IPS DF 6.9 (cell line): ENCODE results near the gene STUB1.

ENCODE experiments used
- DNase-seq: peaks from one replicate; pipeline ENCODE4 v3.0.0-alpha.2; 2013; ENCODE audit warnings: low read depth, low spot score
- H3K27ac ChIP-seq: one replicate; pipeline ENCODE4 v1.5.1; 2013; ENCODE audit warnings: low read length, control low read depth
- H3K27me3 ChIP-seq: 2 replicates; pipeline ENCODE4 v1.6.1; 2013; ENCODE audit warnings: mild to moderate bottlenecking, low read length; ENCODE audit not compliant: control insufficient read depth, insufficient read depth
- H3K36me3 ChIP-seq: 2 replicates; pipeline ENCODE4 v1.6.1; 2013; ENCODE audit warnings: low read length; ENCODE audit not compliant: control insufficient read depth, insufficient read depth
- H3K4me1 ChIP-seq: 2 replicates; pipeline ENCODE4 v1.6.1; 2013; ENCODE audit warnings: low read length; ENCODE audit not compliant: control insufficient read depth, insufficient read depth
- H3K4me3 ChIP-seq: 2 replicates; pipeline ENCODE4 v1.5.1; 2013; ENCODE audit warnings: mild to moderate bottlenecking, low read length
- H3K9me3 ChIP-seq: 2 replicates; pipeline ENCODE4 v1.6.1; 2013; ENCODE audit warnings: low read length, inconsistent platforms; ENCODE audit not compliant: control insufficient read depth, insufficient read depth
- WGBS: extraction: QIAGEN DNeasy Blood & Tissue Kit; methylation state at CpG from one replicate; pipeline ENCODE4 v1.1.7; 2013; ENCODE audit warnings: mixed read lengths, missing lambda C conversion rate; ENCODE audit not compliant: insufficient read length, insufficient coverage; 5-methylcytosine and 5-hydroxymethylcytosine counted together

The STUB1 gene

DNA sequence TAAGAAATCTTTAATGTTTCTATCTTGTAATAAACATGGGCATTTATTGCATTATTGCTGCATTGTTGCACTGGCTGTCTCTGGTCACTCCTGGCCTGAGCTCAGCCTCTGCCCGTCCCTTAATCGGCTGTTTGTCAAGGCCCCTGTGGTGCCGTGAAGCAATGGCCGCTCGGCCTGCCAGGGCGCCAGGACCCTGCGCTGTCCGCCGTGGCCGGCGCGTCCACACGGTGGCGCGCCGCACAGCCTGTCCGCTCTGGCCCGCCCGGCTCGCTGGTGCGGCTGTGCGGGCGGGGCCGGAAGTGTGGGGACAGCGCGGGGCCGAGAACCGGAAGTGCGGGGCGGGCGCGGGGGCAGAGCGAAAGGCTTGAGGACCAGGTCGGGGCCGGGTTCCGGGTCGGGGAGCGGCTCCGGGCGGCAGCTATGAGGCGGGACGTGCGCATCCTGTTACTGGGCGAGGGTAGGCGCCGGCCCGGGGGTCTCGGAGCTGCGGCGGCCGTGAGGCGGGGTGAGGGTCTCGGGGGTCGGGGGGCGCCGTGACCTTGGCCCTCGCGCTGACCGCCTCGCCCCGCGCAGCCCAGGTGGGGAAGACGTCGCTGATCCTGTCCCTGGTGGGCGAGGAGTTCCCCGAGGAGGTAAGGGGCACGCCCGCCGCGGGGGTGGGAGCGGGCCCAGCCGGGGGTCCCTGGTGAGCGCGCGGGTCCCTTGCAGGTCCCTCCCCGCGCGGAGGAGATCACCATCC, 12.3 kb upstream of the STUB1 start, which contains the start of gene RHOT2:
Gene RHOT2, plus strand, starts transcription at position 353 of the 739 bp plus-strand sequence. Its CDS starts 68 bp downstream, at position 421.
- DNase-seq: no peak
- Histone ChIP-seq H3K4me1 (no peaks in the 10 kb centered on the region), H3K36me3 (peaks cover 39% of the 10 kb centered on the region), H3K4me3 (peak within 1 kb of the TSS; percentile 97), H3K9me3 (no peaks in the 10 kb centered on the region), H3K27me3 (no peaks in the 10 kb centered on the region), H3K27ac (no peak within 1 kb of the TSS)
- no CpG with 5 or more reads among the region's 78 CpGs for WGBS

GRCh38 chr16:668519-669171, 11.6 kb upstream of the STUB1 start:
- H3K27ac ChIP-seq: no peak overlapping the region
- H3K4me1 ChIP-seq: no peaks in the 10 kb centered on the region
- H3K9me3 ChIP-seq: no peaks in the 10 kb centered on the region
- H3K4me3 ChIP-seq: peak overlapping the region; percentile 97
- DNase-seq: no peak
- no peaks in the 10 kb centered on the region for H3K27me3 ChIP-seq
- peaks cover 44% of the 10 kb centered on the region for H3K36me3 ChIP-seq
- WGBS: no CpG with 5 or more reads among the region's 50 CpGs

- Histone ChIP-seq H3K36me3 (peaks cover 44% of the 10 kb centered on the region), H3K27ac (no peak overlapping the region), H3K4me3 (no peak overlapping the region), H3K9me3 (no peaks in the 10 kb centered on the region), H3K4me1 (no peaks in the 10 kb centered on the region), H3K27me3 (no peaks in the 10 kb centered on the region)
- DNase-seq: no peak
- no CpG with 5 or more reads among the region's 13 CpGs for WGBS
Observed at GRCh38 chr16:669666-670065, 10.5 kb upstream of the STUB1 start.

- H3K27ac ChIP-seq: no peak overlapping the region
- H3K4me1 ChIP-seq: no peaks in the 10 kb centered on the region
- H3K4me3 ChIP-seq: no peak overlapping the region
- H3K9me3 ChIP-seq: no peaks in the 10 kb centered on the region
- peaks cover 44% of the 10 kb centered on the region for H3K36me3 ChIP-seq
- DNase-seq: no peak
- H3K27me3 ChIP-seq: no peaks in the 10 kb centered on the region
- WGBS: no CpG with 5 or more reads among the region's 52 CpGs
Observed at GRCh38 chr16:670485-671352, 9.5 kb upstream of the STUB1 start.

GRCh38 chr16:671353-672131, 8.7 kb upstream of the STUB1 start:
- no peak for DNase-seq
- H3K4me3 ChIP-seq: no peak overlapping the region
- H3K27ac ChIP-seq: no peak overlapping the region
- H3K4me1 ChIP-seq: no peaks in the 10 kb centered on the region
- no peaks in the 10 kb centered on the region for H3K9me3 ChIP-seq
- no CpG with 5 or more reads among the region's 40 CpGs for WGBS
- H3K27me3 ChIP-seq: no peaks in the 10 kb centered on the region
- H3K36me3 ChIP-seq: peaks cover 44% of the 10 kb centered on the region

DNA sequence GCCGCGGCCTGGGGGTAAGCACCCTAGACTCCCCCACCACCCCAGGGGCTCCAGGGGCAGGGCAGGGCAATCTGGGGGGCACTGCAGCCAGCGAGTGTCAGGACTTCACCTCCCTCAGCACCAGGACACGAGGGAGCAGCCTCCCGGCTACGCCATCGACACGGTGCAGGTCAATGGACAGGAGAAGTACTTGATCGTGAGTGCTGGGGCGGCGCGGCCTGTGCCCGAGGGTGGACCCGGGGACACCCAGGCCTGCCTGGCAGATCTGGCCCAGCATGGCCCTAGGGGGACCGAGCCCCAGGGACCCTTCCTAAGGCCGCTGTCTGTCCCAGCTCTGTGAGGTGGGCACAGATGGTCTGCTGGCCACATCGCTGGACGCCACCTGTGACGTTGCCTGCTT, 7.8 kb upstream of the STUB1 start:
- no peak overlapping the region for H3K4me3 ChIP-seq
- H3K27ac ChIP-seq: no peak overlapping the region
- peaks cover 3% of the 10 kb centered on the region; the same call in 1 of the 2 replicates for H3K4me1 ChIP-seq
- DNase-seq: no peak
- H3K36me3 ChIP-seq: peaks cover 44% of the 10 kb centered on the region
- H3K27me3 ChIP-seq: no peaks in the 10 kb centered on the region
- WGBS: no CpG with 5 or more reads among the region's 19 CpGs
- H3K9me3 ChIP-seq: no peaks in the 10 kb centered on the region

DNA sequence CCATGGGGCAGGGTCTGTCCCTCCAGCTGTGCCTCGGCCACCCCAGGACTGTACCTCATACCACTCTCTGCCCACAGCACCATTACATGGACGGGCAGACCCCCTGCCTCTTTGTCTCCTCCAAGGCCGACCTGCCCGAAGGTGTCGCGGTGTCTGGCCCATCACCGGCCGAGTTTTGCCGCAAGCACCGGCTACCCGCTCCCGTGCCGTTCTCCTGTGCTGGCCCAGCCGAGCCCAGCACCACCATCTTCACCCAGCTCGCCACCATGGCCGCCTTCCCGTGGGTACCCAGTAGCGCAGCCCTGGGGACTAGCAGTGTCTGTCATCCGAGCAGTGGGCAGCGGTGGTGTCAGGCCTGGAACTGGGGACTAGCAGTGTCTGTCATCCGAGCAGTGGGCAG, 7.4 kb upstream of the STUB1 start:
- H3K36me3 ChIP-seq: peaks cover 44% of the 10 kb centered on the region
- H3K4me3 ChIP-seq: no peak overlapping the region
- WGBS: no CpG with 5 or more reads among the region's 21 CpGs
- no peak overlapping the region for H3K27ac ChIP-seq
- no peaks in the 10 kb centered on the region for H3K27me3 ChIP-seq
- H3K4me1 ChIP-seq: peaks cover 3% of the 10 kb centered on the region; the same call in 1 of the 2 replicates
- DNase-seq: no peak
- no peaks in the 10 kb centered on the region for H3K9me3 ChIP-seq

DNA sequence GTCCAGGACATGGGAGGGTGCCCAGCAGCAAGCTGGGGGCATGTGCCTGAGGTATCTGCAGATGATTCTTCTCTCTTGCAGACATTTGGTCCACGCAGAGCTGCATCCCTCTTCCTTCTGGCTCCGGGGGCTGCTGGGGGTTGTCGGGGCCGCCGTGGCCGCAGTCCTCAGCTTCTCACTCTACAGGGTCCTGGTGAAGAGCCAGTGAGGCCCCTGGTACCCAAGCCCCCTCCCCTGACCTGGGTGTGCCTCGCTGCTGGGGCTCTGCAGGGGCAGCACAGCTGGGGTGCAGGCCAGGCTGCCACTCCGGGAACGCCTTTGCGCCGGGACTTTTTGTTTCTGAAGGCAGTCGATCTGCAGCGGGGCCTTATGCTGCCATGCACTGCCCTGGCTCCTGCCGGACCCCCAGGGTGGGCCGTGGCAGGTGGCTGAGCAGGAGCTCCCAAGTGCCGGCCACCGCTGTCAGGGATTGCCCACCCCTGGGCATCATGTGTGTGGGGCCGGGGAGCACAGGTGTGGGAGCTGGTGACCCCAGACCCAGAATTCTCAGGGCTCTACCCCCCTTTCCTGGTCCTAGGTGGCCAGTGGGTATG, 6.7 kb upstream of the STUB1 start:
- Histone ChIP-seq H3K4me1 (peaks cover 3% of the 10 kb centered on the region; the same call in 1 of the 2 replicates), H3K36me3 (peaks cover 44% of the 10 kb centered on the region), H3K4me3 (no peak overlapping the region), H3K27ac (no peak overlapping the region), H3K9me3 (no peaks in the 10 kb centered on the region), H3K27me3 (no peaks in the 10 kb centered on the region)
- no CpG with 5 or more reads among the region's 18 CpGs for whole genome bisulfite sequencing
- DNase-seq: no peak

DNA sequence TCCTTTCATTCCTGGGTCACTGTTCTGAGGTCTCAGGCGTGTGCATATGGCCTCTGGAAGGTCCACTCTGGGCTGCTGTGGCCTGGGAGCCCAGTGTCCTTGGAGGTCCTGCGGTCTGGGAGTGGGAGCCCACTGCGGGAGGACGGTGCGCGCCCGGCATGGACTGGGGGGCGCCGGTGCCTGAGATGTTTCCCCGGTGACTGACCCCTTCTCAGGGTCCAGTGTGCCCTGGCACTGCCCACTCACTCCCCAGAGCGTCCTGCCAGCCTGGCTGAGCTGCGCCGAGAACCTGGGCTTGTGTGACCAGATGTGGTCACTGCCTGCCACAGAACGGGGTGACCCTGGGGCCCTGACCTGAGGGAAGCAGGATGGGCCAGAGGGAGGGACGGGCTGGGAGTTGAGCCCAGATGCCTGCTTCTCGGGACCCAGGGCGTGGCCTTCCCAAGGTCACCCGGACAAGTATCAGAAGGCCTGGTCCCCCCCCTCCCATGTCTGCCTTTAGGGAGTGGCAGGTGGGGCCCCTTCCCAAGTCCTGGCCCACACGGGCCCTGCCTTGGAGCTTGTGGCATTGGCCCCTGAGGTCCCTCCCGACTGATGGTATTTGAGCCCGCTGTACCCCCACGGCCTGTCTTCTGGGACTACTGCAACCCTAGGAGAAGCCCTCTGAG, 5.9 kb upstream of the STUB1 start:
- Histone ChIP-seq H3K9me3 (no peaks in the 10 kb centered on the region), H3K4me3 (no peak overlapping the region), H3K4me1 (peaks cover 7% of the 10 kb centered on the region), H3K27ac (no peak overlapping the region), H3K36me3 (peaks cover 41% of the 10 kb centered on the region), H3K27me3 (no peaks in the 10 kb centered on the region)
- no CpG with 5 or more reads among the region's 22 CpGs for WGBS
- no peak for DNase-seq
